GM18511 (cell line): Measurements from ENCODE around the gene SLC44A1.

ENCODE experiments used
- ATAC-seq: cut with Tn5 transposase; IDR thresholded peaks from one replicate; pipeline ENCODE4 v1.9.1; 2021; ENCODE audit warnings: mild to moderate bottlenecking, moderate library complexity; ENCODE audit not compliant: unreplicated experiment

SLC44A1 gene

DNA sequence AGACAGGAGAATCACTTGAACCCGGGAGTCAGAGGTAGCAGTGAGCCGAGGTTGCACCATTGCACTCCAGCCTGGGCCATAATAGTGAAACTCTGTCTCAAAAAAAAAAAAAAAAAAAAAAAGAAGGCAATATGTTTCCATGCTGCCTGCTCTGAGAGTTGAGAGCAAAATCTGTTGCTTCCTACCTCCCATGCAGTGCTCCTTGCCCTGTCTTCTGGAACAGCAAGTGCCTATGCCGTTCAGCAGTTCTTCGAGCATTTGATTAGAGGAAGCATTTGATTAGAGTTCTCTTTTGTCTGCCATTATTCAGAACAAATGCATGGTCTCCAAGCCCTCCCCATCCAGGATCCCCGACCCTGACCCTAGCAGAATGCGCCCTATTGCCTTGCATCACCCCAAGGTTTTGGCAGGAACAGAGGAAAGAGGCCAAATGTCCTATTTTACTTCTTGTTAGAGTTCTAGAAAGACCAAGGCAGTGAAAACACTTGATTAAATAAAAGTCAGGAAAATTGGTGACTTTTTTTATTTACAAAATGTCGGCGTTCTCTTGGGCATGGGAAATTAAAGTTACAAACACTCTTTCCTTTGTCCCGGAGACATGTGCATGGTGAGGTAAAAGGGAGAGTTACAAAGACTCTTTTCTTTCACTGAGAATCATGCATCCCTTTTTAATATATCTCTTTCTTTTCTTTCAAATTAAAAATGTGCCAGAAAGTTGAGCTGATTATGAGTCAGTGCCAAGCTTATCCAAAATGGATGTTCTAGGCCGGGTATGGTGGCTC is 175.6 kb downstream of the SLC44A1 start:
- ATAC-seq = no peak

DNA sequence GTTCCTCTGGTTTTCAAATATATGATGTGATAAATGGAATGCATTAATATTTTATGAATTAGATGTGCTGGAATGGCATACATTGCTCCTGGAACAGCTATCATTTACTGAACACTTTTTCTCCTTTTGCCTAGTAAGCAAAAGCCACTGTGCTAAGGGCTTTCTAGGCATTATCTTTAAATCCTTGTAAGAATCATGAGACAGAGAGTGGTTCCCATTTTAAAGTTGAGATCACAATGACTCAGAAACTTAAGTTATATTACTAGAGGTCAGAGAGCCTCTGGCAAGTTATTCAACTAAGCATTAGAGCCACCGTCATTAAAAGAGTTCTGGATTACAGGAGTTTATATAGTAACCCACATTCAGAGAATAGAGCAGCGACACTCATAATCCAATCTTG is 176.7 kb downstream of the SLC44A1 start:
- ATAC-seq = no peak

DNA sequence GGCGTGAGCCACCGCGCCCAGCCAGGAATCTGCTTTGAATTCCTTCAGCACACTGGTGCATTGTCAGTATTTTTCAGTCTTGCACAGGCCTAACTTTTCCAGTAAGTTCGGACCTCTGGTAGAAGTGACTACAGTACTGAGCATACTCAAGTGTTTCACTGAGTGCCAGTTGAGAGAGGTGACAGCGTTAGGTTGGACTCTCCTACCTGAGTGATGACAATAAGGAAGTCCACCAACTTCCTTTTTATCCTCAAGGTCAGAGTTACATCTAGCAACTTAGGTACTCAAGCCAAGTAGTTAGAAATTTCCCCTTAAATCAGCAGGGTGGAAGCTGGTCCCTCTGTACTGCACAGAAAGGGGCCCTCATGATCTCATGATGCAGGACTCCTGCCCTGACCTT is 177.4 kb downstream of the SLC44A1 start:
- ATAC-seq = no peak

DNA sequence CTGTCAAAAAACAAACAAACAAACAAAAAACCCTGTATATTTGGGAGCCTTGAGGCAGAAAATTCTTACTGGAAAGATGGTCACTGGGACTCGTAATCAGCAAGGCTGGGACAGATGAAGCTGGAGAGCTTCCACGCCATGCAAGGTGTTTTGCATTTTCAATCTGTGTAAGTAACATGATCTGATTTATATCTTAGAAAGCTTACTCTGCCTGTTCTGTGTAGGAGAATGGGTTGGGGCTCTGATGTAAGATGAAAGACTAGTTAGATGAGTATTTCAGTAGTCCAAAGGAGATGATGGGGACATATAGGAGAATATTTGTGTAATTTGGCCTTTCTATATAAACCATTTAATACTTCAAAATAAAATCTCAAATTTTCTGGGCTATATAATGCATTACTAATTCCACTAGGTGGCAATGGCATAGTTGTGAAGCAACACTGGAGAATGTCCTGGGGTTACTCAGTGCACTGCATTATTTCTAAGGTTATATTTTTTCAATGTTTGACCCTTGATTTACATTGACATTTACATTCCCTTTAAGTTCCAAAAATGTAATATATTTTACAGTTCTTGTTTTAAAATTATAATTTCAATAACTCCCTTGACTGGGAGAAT is 181.5 kb downstream of the SLC44A1 start:
- ATAC-seq = peak; percentile 72

DNA sequence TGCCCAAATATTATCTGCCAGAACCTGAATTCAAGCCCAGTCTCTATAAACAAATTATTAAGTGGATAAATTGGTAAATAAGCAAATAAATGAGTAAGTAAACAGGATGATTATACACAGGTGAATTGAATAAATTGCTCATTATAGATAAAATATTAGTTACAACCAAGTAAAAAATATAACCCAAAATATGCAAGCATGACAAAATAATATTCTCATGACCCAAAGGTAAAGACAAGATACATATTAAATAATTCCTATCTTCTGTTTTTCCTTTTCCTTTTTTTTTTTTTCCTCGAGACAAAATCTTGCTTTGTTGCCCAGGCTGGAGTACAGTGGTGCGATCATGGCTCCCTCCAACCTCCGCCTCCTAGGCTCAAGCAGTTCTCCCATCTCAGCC is 182.2 kb downstream of the SLC44A1 start:
- no peak for ATAC-seq

DNA sequence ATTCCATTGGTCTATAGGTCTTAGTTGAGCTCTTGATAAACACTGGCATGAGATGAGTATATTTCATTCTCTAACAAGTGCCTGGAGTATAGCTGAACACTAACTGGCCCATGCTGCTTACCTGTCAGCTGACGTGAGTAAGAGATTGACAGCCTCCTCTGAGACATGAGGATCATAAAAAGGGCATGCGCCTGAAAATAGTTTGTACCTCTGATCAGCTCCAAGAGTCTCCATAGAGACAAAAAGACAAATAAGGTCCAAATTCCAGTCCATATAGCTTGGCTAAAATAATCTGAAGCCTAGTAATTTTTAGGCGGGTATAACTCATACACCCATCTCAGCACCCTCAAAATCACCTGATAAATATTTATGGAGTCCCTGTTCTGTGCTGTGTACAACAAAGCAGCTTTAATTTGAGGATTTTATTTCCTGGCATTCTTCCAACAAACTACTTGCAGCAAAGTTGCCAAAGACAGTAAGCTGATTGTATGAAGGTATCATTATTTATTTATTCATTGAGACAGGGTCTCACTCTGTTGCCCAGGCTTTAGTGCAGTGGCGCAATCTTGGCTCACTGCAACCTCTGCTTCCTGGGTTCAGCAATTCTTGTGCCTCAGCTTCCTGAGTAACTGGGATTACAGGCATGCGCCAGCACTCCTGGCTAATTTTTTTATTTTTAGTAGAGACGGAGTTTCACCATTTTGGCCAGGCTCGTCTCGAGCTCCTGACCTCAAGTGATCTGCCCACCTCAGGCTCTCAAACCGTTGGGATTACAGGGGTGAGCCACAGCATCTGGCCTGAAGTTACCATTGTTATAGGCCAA is 187.2 kb downstream of the SLC44A1 start:
- no peak for ATAC-seq

DNA sequence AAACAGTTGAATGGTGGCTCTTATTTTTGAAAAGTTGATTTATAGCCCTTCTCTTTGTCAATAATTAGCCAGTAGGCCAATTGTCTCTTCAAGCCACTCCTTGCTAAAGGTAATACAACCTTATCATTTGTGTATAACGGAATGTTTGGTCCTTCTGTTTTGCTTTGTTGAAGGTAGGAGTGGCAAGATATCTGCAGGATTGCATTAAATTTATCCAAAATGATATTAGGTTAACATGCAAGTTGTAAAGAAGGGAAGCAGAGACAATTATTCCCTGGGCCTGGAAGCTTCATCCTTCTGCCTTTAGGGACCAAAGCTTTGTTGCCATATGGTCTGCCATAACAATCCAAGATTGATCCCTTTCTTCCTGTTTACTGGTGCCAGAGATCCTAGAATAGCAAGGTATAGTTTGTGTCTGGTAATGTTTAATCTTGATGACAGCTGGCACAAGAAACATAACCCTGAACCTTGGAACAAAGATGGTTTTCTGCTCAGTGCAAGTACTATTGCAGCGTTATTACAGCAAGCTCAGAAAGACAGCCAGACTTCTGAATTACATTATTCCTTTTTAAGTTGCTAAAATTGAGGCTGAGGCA is 187.9 kb downstream of the SLC44A1 start:
- ATAC-seq = no peak

DNA sequence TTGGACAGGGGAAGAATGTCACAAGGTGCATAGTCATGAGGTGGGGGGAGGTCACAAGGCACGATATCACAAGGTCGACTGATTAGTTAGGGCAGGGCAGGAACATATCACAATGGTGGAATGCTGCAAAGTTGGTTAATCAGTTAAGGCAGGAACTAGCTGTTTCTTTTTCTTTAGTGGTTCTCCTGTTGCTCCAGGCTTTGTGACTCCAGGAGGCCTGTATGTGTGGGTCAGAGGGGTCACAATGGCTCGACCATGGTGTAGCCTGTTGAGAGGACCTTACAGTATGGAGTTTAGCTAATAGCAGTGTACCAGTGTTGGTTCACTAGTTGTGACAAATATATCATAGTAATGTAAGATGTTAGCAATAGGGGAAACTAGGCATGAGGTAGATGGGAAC is 191.0 kb downstream of the SLC44A1 start:
- ATAC-seq = no peak

DNA sequence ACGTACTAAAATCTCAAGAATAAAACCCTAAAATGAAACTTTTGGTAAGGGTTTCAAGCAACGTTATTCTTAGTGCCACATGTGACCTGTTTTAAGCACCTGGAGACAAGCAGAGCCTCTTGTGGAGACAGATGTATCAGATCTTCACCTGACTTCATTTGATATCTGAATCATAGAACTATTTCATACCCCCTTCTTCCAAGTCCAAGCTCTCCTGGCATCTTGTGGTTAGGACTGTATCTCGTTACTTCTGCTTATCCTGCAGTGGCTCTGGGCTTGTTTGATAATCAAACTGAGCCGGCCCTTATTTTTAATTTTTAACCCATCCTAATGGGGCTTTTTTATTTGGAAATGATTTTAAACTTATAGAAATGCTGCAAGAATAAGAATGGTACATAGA is 192.3 kb downstream of the SLC44A1 start:
- ATAC-seq = no peak

DNA sequence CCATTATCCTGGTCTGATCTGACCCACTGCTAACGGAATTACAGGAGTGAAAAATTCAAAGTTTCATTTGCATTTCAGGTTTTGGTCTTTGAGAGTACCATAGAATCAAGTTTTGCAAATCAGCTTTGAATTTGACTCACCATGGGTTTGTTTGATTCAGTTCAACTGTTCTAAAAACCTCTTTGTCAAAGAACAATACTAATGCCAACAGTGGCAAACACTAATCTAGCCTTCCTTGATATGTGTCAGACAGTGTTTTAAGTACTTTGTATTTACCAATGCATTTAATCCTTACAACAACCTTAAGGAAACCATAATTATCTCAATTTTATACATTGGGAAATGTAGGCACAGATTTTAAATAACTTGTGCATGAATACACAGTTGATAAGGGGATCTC is 193.3 kb downstream of the SLC44A1 start:
- ATAC-seq = no peak

DNA sequence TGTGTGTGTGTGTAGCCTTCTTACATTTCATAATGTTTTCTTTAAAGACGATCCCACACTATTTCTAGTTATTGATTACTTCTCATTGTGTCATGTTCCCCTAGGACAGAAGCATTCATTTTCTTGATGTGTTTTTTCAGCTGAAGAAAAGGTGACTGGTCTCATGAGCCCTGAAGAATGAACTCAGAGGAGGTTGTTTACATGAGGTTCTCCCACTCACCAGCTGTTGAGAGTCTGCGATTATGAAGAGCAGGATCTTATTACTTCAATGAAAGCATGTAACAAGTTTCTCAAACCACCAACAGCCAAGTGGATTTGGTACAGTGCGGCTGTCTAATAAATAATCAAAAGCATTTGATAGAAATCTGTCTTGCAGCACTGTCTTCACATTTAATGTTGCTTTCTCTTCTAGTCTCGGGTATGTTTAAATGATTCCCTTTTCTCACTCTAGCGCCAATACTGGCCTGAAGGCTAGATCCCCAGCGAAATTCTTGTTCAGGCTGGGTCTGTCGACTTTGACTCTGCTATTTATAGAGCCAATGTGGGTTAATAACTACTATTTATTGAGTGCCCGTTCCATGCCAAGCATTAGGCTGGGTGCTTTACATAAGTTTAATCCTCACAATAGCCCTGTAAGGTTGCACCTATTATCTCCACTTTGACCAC is 193.8 kb downstream of the SLC44A1 start:
- no peak for ATAC-seq

DNA sequence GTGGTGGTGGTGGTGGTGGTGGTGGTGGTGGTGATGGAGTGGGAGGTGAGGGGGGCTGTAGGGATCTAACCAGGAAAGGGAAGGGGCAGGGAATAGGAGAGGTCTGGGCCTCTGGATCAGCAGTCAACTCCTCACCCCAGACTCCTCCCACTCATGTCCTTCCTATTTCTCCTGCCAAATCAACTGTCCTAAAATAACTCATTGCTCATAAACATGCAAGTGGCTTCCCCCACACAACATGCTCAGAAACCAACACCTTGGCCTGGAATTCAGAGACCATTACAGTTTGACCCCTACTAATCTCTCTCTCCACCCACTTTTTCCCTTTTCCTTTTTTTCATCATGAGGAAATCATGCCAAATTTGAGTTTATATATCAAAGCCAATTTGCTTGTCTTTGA is 195.0 kb downstream of the SLC44A1 start:
- ATAC-seq = no peak

DNA sequence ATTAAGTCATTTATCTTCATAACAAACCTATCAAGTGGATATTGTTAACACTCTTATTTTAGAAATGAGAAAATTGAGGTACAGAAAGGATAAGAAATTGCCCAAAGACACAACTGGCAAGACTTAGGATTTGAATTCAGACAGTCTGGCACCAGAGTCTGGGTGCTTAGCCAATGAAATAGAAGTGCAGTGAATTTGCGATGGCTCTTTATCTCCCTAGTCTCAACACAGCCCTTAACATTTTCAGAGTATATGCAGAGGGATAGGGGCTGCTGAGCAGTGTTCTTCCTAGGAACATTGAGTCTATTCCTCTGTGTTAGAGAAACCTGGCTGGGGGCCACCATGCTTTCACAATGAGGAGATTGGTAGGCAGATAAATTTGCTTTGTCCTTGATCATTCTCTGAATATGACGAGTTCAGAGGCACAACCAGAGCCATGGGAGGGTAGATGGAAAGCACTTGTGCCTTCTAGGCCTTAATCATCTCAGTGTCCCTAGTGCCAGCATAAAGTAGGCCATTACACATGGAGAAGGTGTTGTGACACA is 197.2 kb downstream of the SLC44A1 start:
- ATAC-seq = no peak

DNA sequence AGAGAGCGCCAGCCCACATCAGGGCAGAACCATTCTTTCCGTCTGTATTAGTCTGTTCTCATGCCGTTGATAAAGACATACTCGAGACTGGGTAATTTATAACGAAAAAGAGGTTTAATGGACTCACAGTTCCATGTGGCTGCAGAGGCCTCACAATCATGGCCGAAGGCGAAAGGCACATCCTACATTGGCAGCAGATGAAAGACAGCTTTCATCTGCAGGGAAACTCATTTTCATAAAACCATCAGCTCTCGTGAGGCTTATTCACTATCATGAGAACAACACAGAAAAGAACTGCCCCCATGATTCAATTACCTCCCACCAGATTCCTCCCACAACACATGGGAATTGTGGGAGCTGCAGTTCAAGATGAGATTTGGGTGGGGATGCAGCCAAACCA is 198.7 kb downstream of the SLC44A1 start:
- ATAC-seq = no peak

DNA sequence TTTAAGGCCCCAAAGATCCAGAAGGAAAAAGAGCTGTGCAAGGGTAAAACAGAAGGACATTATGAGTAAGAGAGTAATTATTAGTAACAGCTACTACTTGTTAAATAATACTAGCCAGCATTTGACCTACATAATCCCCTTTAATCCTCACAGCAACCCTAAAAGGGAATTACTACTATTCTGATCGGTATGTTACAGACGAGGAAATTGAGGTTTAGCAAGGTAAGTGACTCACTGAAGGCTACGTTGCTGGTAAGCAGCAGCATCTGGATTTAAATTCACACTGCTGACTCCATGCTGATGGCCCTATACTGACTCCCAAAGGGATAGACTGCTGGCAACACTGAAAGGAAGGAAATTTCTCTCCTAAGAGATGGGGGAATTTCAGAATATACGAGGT is 199.7 kb downstream of the SLC44A1 start:
- ATAC-seq = no peak

DNA sequence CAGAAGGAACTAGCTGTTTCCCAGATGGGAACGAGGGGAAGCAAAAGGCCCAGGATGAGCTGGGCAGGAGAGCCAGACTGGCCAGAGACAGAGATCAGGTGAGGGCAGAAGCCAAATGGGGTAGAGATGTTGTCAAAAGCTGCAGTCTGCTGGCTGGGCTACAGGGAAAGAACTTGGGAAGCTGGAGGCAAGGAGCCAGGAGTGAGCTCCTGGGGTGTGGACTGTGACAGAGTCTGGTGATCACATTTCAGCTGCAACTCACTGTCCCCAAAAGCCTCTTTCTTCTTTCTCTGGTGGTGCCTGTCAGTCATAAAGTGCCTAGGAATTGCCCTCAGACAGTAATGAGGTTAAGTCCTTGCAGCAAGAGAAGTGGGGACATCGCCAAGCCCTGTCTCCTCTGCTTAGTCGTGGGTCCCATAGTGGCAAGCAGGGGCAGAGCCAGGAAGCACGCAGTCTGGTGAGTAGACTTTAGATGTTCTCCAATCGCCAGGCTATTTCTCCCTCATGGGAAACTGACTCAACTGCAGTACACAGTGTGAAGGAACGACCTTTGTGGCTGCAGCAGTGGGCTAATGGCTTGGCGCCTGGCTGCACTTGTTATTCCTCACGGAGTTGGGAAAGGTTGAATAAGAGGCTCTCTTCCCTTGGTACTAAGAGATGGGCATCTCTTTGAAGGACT is 200.9 kb downstream of the SLC44A1 start:
- no peak for ATAC-seq

DNA sequence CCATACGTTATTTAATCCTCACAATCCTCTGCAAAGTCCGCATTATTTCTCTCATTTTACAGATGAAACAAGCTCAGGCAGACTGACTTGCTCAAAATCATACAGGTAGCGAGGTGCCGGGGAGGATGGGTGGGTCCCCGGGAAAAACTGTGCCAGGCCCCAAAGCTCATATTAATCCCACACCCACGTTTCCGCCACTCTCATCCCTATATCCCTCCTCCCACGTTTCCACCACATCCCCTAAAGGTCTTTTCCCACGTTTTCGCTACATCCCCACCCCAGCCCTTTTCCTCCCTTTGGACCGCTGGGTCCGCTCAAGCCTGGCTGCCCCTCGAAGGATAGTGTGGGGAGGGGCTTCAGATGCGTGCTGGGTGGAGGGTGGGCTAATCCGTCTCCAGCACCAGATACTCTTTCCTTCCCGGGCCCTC is 202.9 kb downstream of the SLC44A1 start:
- no peak for ATAC-seq

DNA sequence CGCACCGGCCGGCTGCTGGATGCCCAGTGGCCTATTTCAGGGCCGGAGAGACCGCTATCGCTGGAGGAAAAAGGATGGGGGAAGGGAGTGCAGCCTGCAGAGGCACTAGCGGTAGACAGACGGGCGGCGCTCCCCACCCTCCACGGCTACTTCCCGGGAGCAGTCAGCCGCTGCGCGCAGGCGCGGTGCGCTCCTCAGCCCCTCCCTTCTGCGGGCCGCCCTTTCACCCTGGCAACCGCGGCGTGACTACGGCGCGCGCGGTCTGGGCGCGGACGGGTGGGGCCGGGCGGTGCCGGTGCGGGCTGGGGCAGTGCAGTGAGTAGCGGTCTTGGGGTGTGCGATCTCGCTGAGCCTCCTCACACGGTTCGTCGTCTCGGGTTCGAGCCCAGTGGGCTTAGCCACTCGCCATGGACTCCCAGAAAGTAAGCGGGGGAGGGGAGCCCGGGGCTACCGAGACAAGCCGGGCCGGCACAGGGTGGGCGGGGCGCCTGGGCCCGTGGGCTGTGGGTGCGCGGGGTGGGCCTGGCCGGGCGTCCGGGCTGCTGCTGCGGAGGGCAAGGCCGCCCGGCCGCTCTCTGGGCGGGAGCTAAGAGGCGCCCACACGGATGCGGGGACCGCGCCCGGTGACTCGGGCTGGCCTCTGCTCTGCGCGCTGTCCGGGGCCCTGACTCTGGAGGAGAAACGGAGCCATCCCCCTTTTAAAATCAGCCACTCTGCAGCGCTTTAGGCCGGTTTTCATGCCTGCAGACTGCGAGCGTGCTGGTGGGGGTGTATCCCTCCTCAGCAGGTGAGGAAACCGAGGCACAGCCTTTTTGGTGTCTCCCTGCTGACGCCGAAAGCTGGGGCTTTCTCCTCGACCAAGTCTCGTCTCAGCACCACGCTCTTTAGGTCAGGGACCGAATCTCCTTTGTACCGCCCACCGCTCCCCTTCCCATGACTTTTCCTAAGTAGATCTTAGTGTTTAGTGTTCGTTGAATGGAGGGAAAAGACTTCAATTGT is 203.7 kb downstream of the SLC44A1 start, which contains the start of gene FSD1L:
TSS of gene FSD1L (plus strand) at position 221 of the 999 bp plus-strand sequence. CDS start at position 408, 187 bp downstream.
- peak; percentile 96 for ATAC-seq

DNA sequence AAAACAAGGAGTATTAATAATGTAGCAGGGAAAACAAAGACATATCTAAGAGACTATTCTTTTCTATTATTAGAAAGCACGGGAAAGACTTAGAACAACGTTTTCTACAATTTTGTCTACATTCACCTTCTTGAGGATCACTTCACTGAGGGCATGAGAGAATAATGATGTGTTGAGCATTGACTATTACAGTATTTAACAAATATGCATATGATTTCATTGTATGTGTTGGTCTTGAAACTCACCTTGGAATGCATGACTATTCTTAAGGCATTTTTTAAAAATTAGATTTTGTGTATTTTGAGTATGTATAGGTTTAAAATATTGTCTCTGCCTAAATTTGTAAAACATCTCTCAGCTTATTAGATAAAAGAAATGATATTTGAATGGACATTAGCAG is 204.6 kb downstream of the SLC44A1 start:
- ATAC-seq = no peak
